H1 (cell line): ENCODE data around the gene ADD1. TPM values are rescaled to one million over a fixed set of nuclear protein-coding genes. Genes with fewer than 3 reads are reported as not detected.

Source experiments
- CTCF ChIA-PET: fragments of 300-600 bp; sonication (Branson Sonifier 250); formaldehyde crosslinking; loops from one replicate; lab custom pipeline; 2021; ENCODE audit not compliant: partially characterized antibody; lab: Charles Lee
- POLR2A ChIA-PET: fragments of 300-600 bp; sonication (Branson Sonifier 250); formaldehyde crosslinking; loops from one replicate; lab custom pipeline; 2021; ENCODE audit warnings: inconsistent platforms; ENCODE audit not compliant: partially characterized antibody; lab: Charles Lee
- DNase-seq, 2 experiments: peaks; one replicate each; pipeline versions ENCODE4 v3.0.0 to v3.0.0-alpha.2; 2010 to 2022; ENCODE audit warnings: low spot score in 2 of 2, low read depth in 1 of 2, mixed read lengths in 1 of 2
- FAIRE-seq: peaks from 2 replicates; lab custom pipeline; 2011; peaks lifted over from hg19 to GRCh38; lab: Jason Lieb, UNC
- H2AFZ ChIP-seq: 2 replicates; pipeline ENCODE4 v1.8.1; 2012; ENCODE audit warnings: low read length, inconsistent platforms
- H2AK5ac ChIP-seq: 2 replicates; pipeline ENCODE4 v1.6.1; 2013; ENCODE audit warnings: low read depth, low read length
- H2BK120ac ChIP-seq: replicated peaks from 2 replicates; pipeline ENCODE3; 2013; ENCODE audit warnings: low read depth, low read length, inconsistent platforms
- H2BK12ac ChIP-seq: 2 replicates; pipeline ENCODE4 v1.6.1; 2013; ENCODE audit warnings: low read depth, low read length
- H2BK15ac ChIP-seq: 2 replicates; pipeline ENCODE4 v1.6.1; 2013; ENCODE audit warnings: low read length
- H2BK20ac ChIP-seq: 2 replicates; pipeline ENCODE4 v1.6.1; 2013; ENCODE audit warnings: low read length
- H2BK5ac ChIP-seq: 2 replicates; pipeline ENCODE4 v1.6.1; 2013; ENCODE audit warnings: low read depth, low read length
- H3K14ac ChIP-seq: 2 replicates; pipeline ENCODE4 v1.6.1; 2013; ENCODE audit warnings: inconsistent platforms; ENCODE audit not compliant: insufficient read length
- H3K18ac ChIP-seq: 2 replicates; pipeline ENCODE4 v1.6.1; 2013; ENCODE audit warnings: low read length; ENCODE audit errors: extremely low read depth
- H3K23ac ChIP-seq: 2 replicates; pipeline ENCODE4 v1.6.1; 2013; ENCODE audit warnings: inconsistent platforms; ENCODE audit not compliant: insufficient read length
- H3K23me2 ChIP-seq: 2 replicates; pipeline ENCODE4 v1.6.1; 2013; ENCODE audit warnings: low read depth, low read length
- H3K27ac ChIP-seq: 2 replicates; pipeline ENCODE4 v1.6.1; 2011; ENCODE audit warnings: low read depth, low read length, inconsistent platforms
- H3K27me3 ChIP-seq, 4 experiments: replicated peaks in 1 of 4; 1 replicate in 1 of 4; 2 replicates in 3 of 4; pipeline versions ENCODE4 v1.6.1 to v1.8.1; 2011 to 2013; ENCODE audit warnings: low read length in 3 of 4, mild to moderate bottlenecking in 3 of 4, inconsistent platforms in 2 of 4, mixed read lengths in 2 of 4, moderate library complexity in 1 of 4; ENCODE audit not compliant: control insufficient read depth in 3 of 4, insufficient read depth in 3 of 4; ENCODE audit errors: extremely low read depth in 1 of 4
- H3K36me3 ChIP-seq, 4 experiments: 2 replicates each; pipeline versions ENCODE4 v1.6.1 to v1.8.1; 2011 to 2013; ENCODE audit warnings: mild to moderate bottlenecking in 4 of 4, low read length in 3 of 4, moderate library complexity in 2 of 4, control low read depth in 1 of 4, inconsistent platforms in 1 of 4; ENCODE audit not compliant: insufficient read depth in 4 of 4, control insufficient read depth in 2 of 4
- H3K4ac ChIP-seq: replicated peaks from 2 replicates; pipeline ENCODE3; 2013; ENCODE audit warnings: low read length, low read depth, mixed read lengths, inconsistent platforms; ENCODE audit not compliant: insufficient read length
- H3K4me1 ChIP-seq, 4 experiments: replicated peaks in 1 of 4; 1 replicate in 1 of 4; 2 replicates in 3 of 4; pipeline versions ENCODE4 v1.6.1 to v1.8.1; 2011 to 2013; ENCODE audit warnings: low read length in 3 of 4, inconsistent platforms in 2 of 4, mixed read lengths in 1 of 4; ENCODE audit not compliant: insufficient read depth in 4 of 4, control insufficient read depth in 3 of 4
- H3K4me2 ChIP-seq, 2 experiments: 2 replicates each; pipeline versions ENCODE4 v1.6.1 to v1.8.1; 2011 to 2013; ENCODE audit warnings: low read depth in 2 of 2, low read length in 2 of 2, control low read depth in 1 of 2, inconsistent platforms in 1 of 2, mild to moderate bottlenecking in 1 of 2; ENCODE audit not compliant: insufficient read depth in 1 of 2
- H3K4me3 ChIP-seq, 4 experiments: fragments of 200-600, 300-600 bp in 1 of 4; sonication (generic), shearing (Covaris generic), sonication (Bioruptor Twin) in 1 of 4; 2 replicates each; pipeline versions ENCODE4 v1.5.1 to v1.8.1; 2011 to 2016; ENCODE audit warnings: low read length in 4 of 4, low read depth in 3 of 4, control low read depth in 2 of 4, inconsistent platforms in 2 of 4, mild to moderate bottlenecking in 2 of 4, mixed read lengths in 1 of 4, moderate library complexity in 1 of 4; ENCODE audit not compliant: insufficient read depth in 2 of 4; ENCODE audit errors: extremely low read depth in 1 of 4
- H3K56ac ChIP-seq: replicated peaks from 2 replicates; pipeline ENCODE3; 2013; ENCODE audit warnings: low read depth, mild to moderate bottlenecking, mixed read lengths, low read length, inconsistent platforms; ENCODE audit not compliant: insufficient read length
- H3K79me1 ChIP-seq: 2 replicates; pipeline ENCODE4 v1.6.1; 2013; ENCODE audit warnings: low read depth, low read length, control low read depth
- H3K79me2 ChIP-seq, 2 experiments: 2 replicates each; pipeline versions ENCODE4 v1.6.1 to v1.8.1; 2012 to 2013; ENCODE audit warnings: low read length in 2 of 2, mild to moderate bottlenecking in 2 of 2, inconsistent platforms in 1 of 2; ENCODE audit not compliant: insufficient read depth in 2 of 2, control insufficient read depth in 1 of 2
- H3K9ac ChIP-seq, 4 experiments: replicated peaks in 1 of 4; 1 replicate in 1 of 4; 2 replicates in 3 of 4; pipeline versions ENCODE4 v1.6.1 to v1.8.1; 2011 to 2013; ENCODE audit warnings: low read depth in 3 of 4, low read length in 3 of 4, control low read depth in 2 of 4, mild to moderate bottlenecking in 2 of 4, moderate library complexity in 2 of 4, inconsistent platforms in 1 of 4; ENCODE audit errors: extremely low read depth in 1 of 4
- H3K9me3 ChIP-seq, 2 experiments: 2 replicates each; pipeline versions ENCODE4 v1.6.1 to v1.8.1; 2012 to 2013; ENCODE audit warnings: mild to moderate bottlenecking in 2 of 2, moderate library complexity in 2 of 2, control low read depth in 1 of 2, inconsistent platforms in 1 of 2, low read depth in 1 of 2, low read length in 1 of 2, mixed read lengths in 1 of 2; ENCODE audit not compliant: insufficient read depth in 2 of 2
- H4K20me1 ChIP-seq, 2 experiments: replicated peaks in 1 of 2; 2 replicates each; pipeline versions ENCODE3 to v1.8.1; 2011 to 2013; ENCODE audit warnings: inconsistent platforms in 2 of 2, low read length in 2 of 2, mild to moderate bottlenecking in 1 of 2; ENCODE audit not compliant: insufficient read depth in 2 of 2, control insufficient read depth in 1 of 2
- H4K5ac ChIP-seq: 2 replicates; pipeline ENCODE4 v1.6.1; 2013; ENCODE audit warnings: low read length, low read depth, mixed read lengths, inconsistent platforms; ENCODE audit not compliant: insufficient read length
- H4K8ac ChIP-seq: 2 replicates; pipeline ENCODE4 v1.8.0; 2013; ENCODE audit warnings: mild to moderate bottlenecking, moderate library complexity, low read length, inconsistent platforms; ENCODE audit not compliant: insufficient read depth; ENCODE audit errors: extremely low read depth
- H4K91ac ChIP-seq: replicated peaks from 2 replicates; pipeline ENCODE3; 2013; ENCODE audit warnings: low read length, mixed read lengths, inconsistent platforms; ENCODE audit not compliant: insufficient read length
- ASH2L ChIP-seq: fragments of 200-600, 300-600 bp; sonication (generic); IDR thresholded peaks from one replicate; pipeline ENCODE4 v1.7.1; 2017; ENCODE audit warnings: low read length
- BCL11A ChIP-seq, 2 experiments: IDR thresholded peaks; one replicate each; pipeline ENCODE4 v1.6.1; 2011; ENCODE audit warnings: low read depth in 2 of 2, low read length in 2 of 2, mild to moderate bottlenecking in 2 of 2
- CBX5 ChIP-seq: fragments of 300-800, 300-1000 bp; sonication (generic); IDR thresholded peaks from 2 replicates; pipeline ENCODE4 v1.7.1; 2016; ENCODE audit warnings: antibody characterized with exemption, low read length, low read depth
- CBX8 ChIP-seq: fragments of 300-800, 300-1000 bp; sonication (generic); IDR thresholded peaks from 2 replicates; pipeline ENCODE4 v1.7.1; 2016; ENCODE audit warnings: low read depth, low read length, borderline replicate concordance
- EGR1 ChIP-seq: IDR thresholded peaks from 2 replicates; pipeline ENCODE4 v1.6.1; 2011; ENCODE audit warnings: low read depth, low read length, borderline replicate concordance
- HDAC6 ChIP-seq: IDR thresholded peaks from one replicate; pipeline ENCODE4 v1.7.1; 2012; ENCODE audit warnings: low read depth, mild to moderate bottlenecking, inconsistent platforms, low read length, moderate library complexity
- RXRA ChIP-seq: IDR thresholded peaks from 2 replicates; pipeline ENCODE4 v1.6.1; 2011; ENCODE audit warnings: low read depth, mild to moderate bottlenecking, low read length, moderate library complexity; ENCODE audit not compliant: insufficient read depth
- SP1 ChIP-seq: IDR thresholded peaks from 2 replicates; pipeline ENCODE4 v1.6.1; 2011; ENCODE audit warnings: low read depth, low read length
- SRF ChIP-seq: IDR thresholded peaks from 2 replicates; pipeline ENCODE4 v1.6.1; 2011; ENCODE audit warnings: mild to moderate bottlenecking, low read depth, low read length, moderate library complexity
- TAF7 ChIP-seq: optimal IDR thresholded peaks from 2 replicates; pipeline ENCODE3; 2011; ENCODE audit warnings: low read depth, mild to moderate bottlenecking, inconsistent platforms, low read length, moderate library complexity, borderline replicate concordance
- TEAD4 ChIP-seq: IDR thresholded peaks from 2 replicates; pipeline ENCODE4 v1.6.1; 2012; ENCODE audit warnings: low read depth, low read length, inconsistent platforms, mixed read lengths
- WGBS, 2 experiments: shearing (Covaris generic) in 1 of 2; methylation state at CpG; one replicate each; pipeline versions ENCODE4 v1.1.6 to v1.1.7; 2013 to 2015; ENCODE audit warnings: low lambda C conversion rate in 2 of 2, mixed read lengths in 2 of 2, inconsistent platforms in 1 of 2, low coverage in 1 of 2, missing lambda C conversion rate in 1 of 2; ENCODE audit not compliant: insufficient replicate concordance in 2 of 2, insufficient coverage in 1 of 2, insufficient read length in 1 of 2; ENCODE audit errors: extremely low coverage in 1 of 2, missing lambda C conversion rate in 1 of 2; 5-methylcytosine and 5-hydroxymethylcytosine counted together
- polyA plus RNA-seq, 7 experiments: library from polyadenylated mRNA; depleted of rRNA in 3 of 7; stranded (reverse) in 5 of 7; unstranded in 2 of 7; fragments of >200 nt in 5 of 7; fragments of 200-250 nt in 2 of 7; gene quantifications; 1 replicate in 5 of 7; 2 replicates in 1 of 7; 4 replicates in 1 of 7; pipeline versions ENCODE4 v1.2.1 to v1.2.3, GENCODE V29; 2011 to 2013; ENCODE audit warnings: missing spikeins in 2 of 7, mixed read lengths in 2 of 7
- total RNA-seq: library from RNA; stranded (reverse); fragmentation: NEBNext Ultra II Directional; extraction: Animal tissue kit (Norgen Biotek cat#: 25700); gene quantifications from 2 replicates; pipeline ENCODE4 v1.2.1, GENCODE V29; 2021
- TF ChIP-seq, protein P1 (sequence below): IDR thresholded peaks from 2 replicates; pipeline ENCODE4 v1.6.1; 2011; ENCODE audit warnings: low read length, improper control_type of control experiment
- TF ChIP-seq, protein P2 (sequence below): IDR thresholded peaks from 2 replicates; pipeline ENCODE4 v1.6.1; 2012; ENCODE audit warnings: inconsistent platforms

The ADD1 gene
- total and polyA plus RNA-seq, 2 of the 8 experiments (the other 6 are each of a cell fraction or from before 2014, with no cell fraction given) = 113 to 143 TPM

DNA sequence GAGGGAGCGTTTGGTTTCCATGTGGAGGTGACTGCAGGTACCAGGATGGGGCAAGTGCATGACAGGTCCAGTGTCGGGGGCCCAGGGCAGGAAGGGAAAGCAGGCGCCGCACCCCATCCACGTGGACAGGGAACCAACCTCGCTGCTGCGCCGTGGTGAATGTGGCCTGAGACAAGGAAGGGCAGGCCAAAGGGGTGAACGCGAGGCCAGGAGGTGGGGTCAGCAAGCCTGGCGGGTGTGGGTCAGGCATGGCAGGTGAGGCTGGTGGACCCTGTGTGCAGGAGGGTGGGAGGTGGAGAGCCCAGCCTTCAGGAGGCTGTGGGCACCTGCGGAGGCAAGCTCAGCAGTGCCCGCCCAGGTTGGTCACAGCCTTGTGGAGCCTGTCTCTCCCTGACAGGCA is 36.1 kb upstream of the ADD1 start:
- no peak overlapping the region for H3K27ac ChIP-seq
- no peak overlapping the region for H4K8ac ChIP-seq
- FAIRE-seq (no peak), DNase-seq (no peak)
- no peak overlapping the region for H2AK5ac ChIP-seq
- peaks cover 0 to 3% of the 10 kb centered on the region in 2 experiments for H4K20me1 ChIP-seq
- no peak overlapping the region for H3K14ac ChIP-seq
- H3K9me3 ChIP-seq = no peaks in the 10 kb centered on the region
- H2BK5ac ChIP-seq = no peak overlapping the region; the same call in 1 of the 2 replicates
- no peak overlapping the region for H3K56ac ChIP-seq
- no peaks in the 10 kb centered on the region for H3K23me2 ChIP-seq
- no peak overlapping the region for H2BK120ac ChIP-seq
- H2AFZ ChIP-seq = no peak overlapping the region
- no peak overlapping the region for H4K91ac ChIP-seq
- POLR2A ChIA-PET = interaction anchor here (1.1 to 2.2 kb wide), 3 partner anchors 10 to 15 kb away, joined by 3 to 9 read pairs (median 7); no protein-coding TSS in a partner anchor
- no peak overlapping the region for H2BK20ac ChIP-seq
- CTCF ChIA-PET = interaction anchor here (1.6 kb wide), 1 partner anchor 44 kb away, joined by 4 read pairs; no protein-coding TSS in a partner anchor
- no peak overlapping the region for H2BK12ac ChIP-seq
- 0 out of 2 replicates have a peak, but pooled peaks cover 3% of the 10 kb centered on the region for H3K79me1 ChIP-seq
- peaks cover 0 to 19% (median 9%) of the 10 kb centered on the region in 4 experiments; a peak in 6 of 7 replicates for H3K4me1 ChIP-seq
- H3K36me3 ChIP-seq = no peaks in the 10 kb centered on the region
- no peak overlapping the region for H3K4ac ChIP-seq
- no peak overlapping the region for H3K4me2 ChIP-seq
- H3K18ac ChIP-seq = no peak overlapping the region
- H3K27me3 ChIP-seq = no peaks in the 10 kb centered on the region
- H3K9ac ChIP-seq = no peak overlapping the region
- H2BK15ac ChIP-seq = no peak overlapping the region
- no peak overlapping the region for H4K5ac ChIP-seq
- WGBS, 2 experiments = 94% methylated on average over 13 of the region's 13 CpGs; no CpG with 5 or more reads in 1 of the 2 experiments
- no peak overlapping the region for H3K23ac ChIP-seq
- no peaks in the 10 kb centered on the region for H3K79me2 ChIP-seq
- no peak overlapping the region for H3K4me3 ChIP-seq
- TF ChIP-seq CBX8 (no peak), BCL11A (IDR thresholded peaks at IDR 0.05; ENCODE audit: low read depth in 2 of 2, low read length in 2 of 2) (no peak), TAF7 (no peak), CBX5 (no peak), ASH2L (no peak), HDAC6 (no peak), EGR1 (no peak), SRF (no peak), TEAD4 (no peak), SP1 (no peak), RXRA (no peak)
- TF ChIP-seq, protein P1, sequence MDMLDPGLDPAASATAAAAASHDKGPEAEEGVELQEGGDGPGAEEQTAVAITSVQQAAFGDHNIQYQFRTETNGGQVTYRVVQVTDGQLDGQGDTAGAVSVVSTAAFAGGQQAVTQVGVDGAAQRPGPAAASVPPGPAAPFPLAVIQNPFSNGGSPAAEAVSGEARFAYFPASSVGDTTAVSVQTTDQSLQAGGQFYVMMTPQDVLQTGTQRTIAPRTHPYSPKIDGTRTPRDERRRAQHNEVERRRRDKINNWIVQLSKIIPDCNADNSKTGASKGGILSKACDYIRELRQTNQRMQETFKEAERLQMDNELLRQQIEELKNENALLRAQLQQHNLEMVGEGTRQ = no peak
- TF ChIP-seq, protein P2, sequence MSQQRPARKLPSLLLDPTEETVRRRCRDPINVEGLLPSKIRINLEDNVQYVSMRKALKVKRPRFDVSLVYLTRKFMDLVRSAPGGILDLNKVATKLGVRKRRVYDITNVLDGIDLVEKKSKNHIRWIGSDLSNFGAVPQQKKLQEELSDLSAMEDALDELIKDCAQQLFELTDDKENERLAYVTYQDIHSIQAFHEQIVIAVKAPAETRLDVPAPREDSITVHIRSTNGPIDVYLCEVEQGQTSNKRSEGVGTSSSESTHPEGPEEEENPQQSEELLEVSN = no peak
